Transverse colon (tissue), 4 donors: ENCODE measurements around the gene HDHD2. TPM values are rescaled to one million over a fixed set of nuclear protein-coding genes. Genes with fewer than 3 reads are reported as not detected.

Source experiments
- DNase-seq: peaks from one replicate; pipeline ENCODE4 v3.0.0-alpha.2; 2019
- H3K27ac ChIP-seq, 4 donors: fragments of 200-600 bp; sonication (generic); 2 replicates each; pipeline ENCODE4 v1.5.1; 2016 to 2018; ENCODE audit warnings: inconsistent platforms in 4 of 4
- H3K27me3 ChIP-seq: fragments of 200-600 bp; sonication (generic); 2 replicates; pipeline ENCODE4 v1.5.1; 2017; ENCODE audit warnings: inconsistent platforms
- H3K36me3 ChIP-seq, 4 donors: fragments of 200-600 bp; sonication (generic); 2 replicates each; pipeline ENCODE4 v1.5.1; 2017 to 2019; ENCODE audit warnings: inconsistent platforms in 4 of 4
- H3K4me1 ChIP-seq, 4 donors: fragments of 200-600 bp; sonication (generic); 2 replicates each; pipeline ENCODE4 v1.5.1; 2017 to 2020; ENCODE audit warnings: inconsistent platforms in 4 of 4
- H3K4me3 ChIP-seq, 4 donors: fragments of 200-600 bp; sonication (generic); 1 replicate in 1 of 4; 2 replicates in 3 of 4; pipeline versions ENCODE4 v1.5.1 to v1.6.1; 2017 to 2019; ENCODE audit warnings: inconsistent platforms in 4 of 4
- H3K9me3 ChIP-seq, 2 donors: fragments of 200-600 bp; sonication (generic); 2 replicates each; pipeline ENCODE4 v1.5.1; 2017 to 2019; ENCODE audit warnings: inconsistent platforms in 2 of 2
- EP300 ChIP-seq: sonication (generic); formaldehyde crosslinking; IDR thresholded peaks from one replicate; pipeline ENCODE4 v1.6.1; 2017; ENCODE audit warnings: antibody characterized with exemption, low read depth
- POLR2A ChIP-seq: fragments of 450-650 bp; IDR thresholded peaks from one replicate; pipeline ENCODE4 v1.6.1; 2016; ENCODE audit warnings: antibody characterized with exemption, mild to moderate bottlenecking, moderate library complexity
- POLR2AphosphoS5 ChIP-seq, 3 donors: sonication (generic); formaldehyde crosslinking; IDR thresholded peaks; one replicate each; pipeline ENCODE4 v1.6.1; 2016; ENCODE audit warnings: antibody characterized with exemption in 3 of 3
- WGBS, 2 donors: methylation state at CpG; one replicate each; pipeline ENCODE4 v1.1.5; 2018; ENCODE audit warnings: low coverage in 1 of 2; 5-methylcytosine and 5-hydroxymethylcytosine counted together
- in situ Hi-C, 4 donors: fragments of 200-750 bp; cut with MboI; loops; one replicate each; pipeline versions ENCODE4 v1.15.0 to v1.15.1; 2017; ENCODE audit warnings: low sequenced_read_pairs in 3 of 4, low pct_ligation_motif_present in 1 of 4, low pct_unique_long_range_greater_than_20kb in 1 of 4
- intact Hi-C: fragments of 100-400 bp; cut with DNase I; formaldehyde crosslinking; loops from one replicate; pipeline ENCODE4 v1.15.1; 2023; ENCODE audit warnings: low total_unique reads
- total RNA-seq, 4 donors: library from RNA; depleted of rRNA; stranded (reverse); fragments of >200 nt; gene quantifications; one replicate each; pipeline ENCODE4 v1.1.0, GENCODE V29; 2016
- TF ChIP-seq, protein P1 (sequence below), 5 experiments: fragments of 200-600 bp in 3 of 5; fragments of 450-650 bp in 2 of 5; sonication (generic) in 3 of 5; IDR thresholded peaks; 1 replicate in 2 of 5; 2 replicates in 3 of 5; pipeline ENCODE4 v1.5.1; 2016 to 2017; ENCODE audit warnings: antibody characterized with exemption in 5 of 5, inconsistent platforms in 3 of 5, mild to moderate bottlenecking in 2 of 5, moderate library complexity in 1 of 5

Gene HDHD2
- total RNA-seq, 4 donors from 2014 or later: 14.2 to 63.3 (median 30.3) TPM

- H3K4me1 ChIP-seq: no peaks in the 10 kb centered on the region
- H3K36me3 ChIP-seq: peaks cover 0 to 16% (median 4%) of the 10 kb centered on the region in 4 donors
- 90% methylated on average over 2 of the region's 2 CpGs for WGBS, 2 donors
- intact Hi-C loops: no loop called here
- no peak for DNase-seq
- H3K4me3 ChIP-seq: no peak overlapping the region
- no peak overlapping the region for H3K27ac ChIP-seq
- TF ChIP-seq POLR2A (no peak), POLR2AphosphoS5 (IDR thresholded peaks at IDR 0.05) (no peak), EP300 (no peak)
- TF ChIP-seq, protein P1, sequence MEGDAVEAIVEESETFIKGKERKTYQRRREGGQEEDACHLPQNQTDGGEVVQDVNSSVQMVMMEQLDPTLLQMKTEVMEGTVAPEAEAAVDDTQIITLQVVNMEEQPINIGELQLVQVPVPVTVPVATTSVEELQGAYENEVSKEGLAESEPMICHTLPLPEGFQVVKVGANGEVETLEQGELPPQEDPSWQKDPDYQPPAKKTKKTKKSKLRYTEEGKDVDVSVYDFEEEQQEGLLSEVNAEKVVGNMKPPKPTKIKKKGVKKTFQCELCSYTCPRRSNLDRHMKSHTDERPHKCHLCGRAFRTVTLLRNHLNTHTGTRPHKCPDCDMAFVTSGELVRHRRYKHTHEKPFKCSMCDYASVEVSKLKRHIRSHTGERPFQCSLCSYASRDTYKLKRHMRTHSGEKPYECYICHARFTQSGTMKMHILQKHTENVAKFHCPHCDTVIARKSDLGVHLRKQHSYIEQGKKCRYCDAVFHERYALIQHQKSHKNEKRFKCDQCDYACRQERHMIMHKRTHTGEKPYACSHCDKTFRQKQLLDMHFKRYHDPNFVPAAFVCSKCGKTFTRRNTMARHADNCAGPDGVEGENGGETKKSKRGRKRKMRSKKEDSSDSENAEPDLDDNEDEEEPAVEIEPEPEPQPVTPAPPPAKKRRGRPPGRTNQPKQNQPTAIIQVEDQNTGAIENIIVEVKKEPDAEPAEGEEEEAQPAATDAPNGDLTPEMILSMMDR (IDR thresholded peaks at IDR 0.05): no peak
- in situ Hi-C loops: no loop called here
- no peaks in the 10 kb centered on the region for H3K27me3 ChIP-seq
- H3K9me3 ChIP-seq: no peaks in the 10 kb centered on the region
Observed at GRCh38 chr18:47118981-47119380, 31.3 kb downstream of the HDHD2 start.

DNA sequence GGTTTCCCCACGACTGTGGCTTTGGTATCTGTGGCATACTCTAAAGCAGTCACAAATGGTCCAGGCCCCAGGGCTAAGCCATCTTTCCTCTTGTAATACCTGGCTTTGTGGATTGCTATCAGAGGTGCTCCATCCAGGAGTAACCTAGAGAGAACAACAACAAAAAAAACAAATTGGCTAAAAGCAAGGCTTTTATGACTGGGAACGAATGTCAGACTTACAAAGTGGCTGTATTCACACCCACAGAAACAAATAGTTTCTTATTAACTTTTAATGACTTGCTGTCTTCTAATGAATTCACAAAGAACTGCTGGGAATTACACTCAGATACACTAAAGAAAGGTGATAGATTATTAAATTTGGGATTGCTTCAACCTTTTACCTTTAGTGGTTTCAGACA, 35.1 kb downstream of the HDHD2 start:
- intact Hi-C loops: no loop called here
- Histone ChIP-seq H3K4me3 (no peak overlapping the region), H3K36me3 (peaks cover 0 to 45% (median 16%) of the 10 kb centered on the region in 4 donors), H3K27ac (no peak overlapping the region), H3K27me3 (no peaks in the 10 kb centered on the region), H3K4me1 (no peaks in the 10 kb centered on the region), H3K9me3 (no peaks in the 10 kb centered on the region)
- TF ChIP-seq POLR2AphosphoS5 (IDR thresholded peaks at IDR 0.05) (no peak), EP300 (no peak), POLR2A (no peak)
- TF ChIP-seq, protein P1 (IDR thresholded peaks at IDR 0.05): no peak
- in situ Hi-C loops: no loop called here
- WGBS, 2 donors: 69 to 80% methylated on average over 2 of the region's 2 CpGs
- DNase-seq: no peak

DNA sequence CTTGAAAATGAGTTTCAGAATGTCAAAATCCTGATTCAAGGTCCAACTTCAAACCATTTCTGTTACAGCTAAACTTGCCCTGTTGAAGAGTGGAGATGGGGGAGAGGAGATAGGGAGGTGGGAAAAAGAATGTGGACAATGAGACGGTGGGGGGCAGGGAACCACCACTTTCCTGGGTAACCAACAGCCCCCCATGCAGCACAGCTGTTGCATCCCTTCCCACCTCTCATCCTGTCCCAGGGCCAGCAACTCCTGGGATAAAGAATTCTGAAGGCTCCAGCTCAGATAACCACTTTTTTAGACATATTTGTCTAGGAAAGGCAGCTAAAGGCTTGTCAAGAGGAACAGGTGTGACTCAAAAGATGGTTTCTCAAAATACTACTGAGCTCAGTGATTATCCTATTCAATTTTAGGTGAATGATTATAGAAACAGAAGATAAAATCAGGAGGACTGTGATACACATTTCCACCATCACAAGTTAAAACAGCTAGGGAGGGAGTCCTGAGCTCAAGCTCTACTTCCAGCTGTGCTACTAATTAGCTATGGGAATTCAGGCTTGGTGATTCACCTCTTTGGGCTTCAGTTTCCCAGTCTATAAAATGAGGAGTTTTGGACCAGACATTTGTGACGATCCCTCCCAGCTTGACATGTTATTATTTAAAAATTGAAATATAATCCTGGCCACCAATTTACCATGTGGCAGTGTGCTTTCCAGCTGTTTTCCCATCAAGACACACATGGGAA, 36.3 kb downstream of the HDHD2 start:
- H3K4me3 ChIP-seq: no peak overlapping the region
- no peaks in the 10 kb centered on the region for H3K27me3 ChIP-seq
- H3K36me3 ChIP-seq: peaks cover 0 to 42% (median 15%) of the 10 kb centered on the region in 4 donors
- DNase-seq: no peak
- intact Hi-C loops (no loop called here), in situ Hi-C loops (no loop called here)
- H3K4me1 ChIP-seq: no peaks in the 10 kb centered on the region
- H3K27ac ChIP-seq: no peak overlapping the region
- TF ChIP-seq POLR2A (no peak), POLR2AphosphoS5 (IDR thresholded peaks at IDR 0.05) (no peak), EP300 (no peak)
- TF ChIP-seq, protein P1 (IDR thresholded peaks at IDR 0.05): no peak
- WGBS, 2 donors: 91 to 100% methylated on average over 1 to 2 of the region's 2 CpGs
- no peaks in the 10 kb centered on the region for H3K9me3 ChIP-seq

DNA sequence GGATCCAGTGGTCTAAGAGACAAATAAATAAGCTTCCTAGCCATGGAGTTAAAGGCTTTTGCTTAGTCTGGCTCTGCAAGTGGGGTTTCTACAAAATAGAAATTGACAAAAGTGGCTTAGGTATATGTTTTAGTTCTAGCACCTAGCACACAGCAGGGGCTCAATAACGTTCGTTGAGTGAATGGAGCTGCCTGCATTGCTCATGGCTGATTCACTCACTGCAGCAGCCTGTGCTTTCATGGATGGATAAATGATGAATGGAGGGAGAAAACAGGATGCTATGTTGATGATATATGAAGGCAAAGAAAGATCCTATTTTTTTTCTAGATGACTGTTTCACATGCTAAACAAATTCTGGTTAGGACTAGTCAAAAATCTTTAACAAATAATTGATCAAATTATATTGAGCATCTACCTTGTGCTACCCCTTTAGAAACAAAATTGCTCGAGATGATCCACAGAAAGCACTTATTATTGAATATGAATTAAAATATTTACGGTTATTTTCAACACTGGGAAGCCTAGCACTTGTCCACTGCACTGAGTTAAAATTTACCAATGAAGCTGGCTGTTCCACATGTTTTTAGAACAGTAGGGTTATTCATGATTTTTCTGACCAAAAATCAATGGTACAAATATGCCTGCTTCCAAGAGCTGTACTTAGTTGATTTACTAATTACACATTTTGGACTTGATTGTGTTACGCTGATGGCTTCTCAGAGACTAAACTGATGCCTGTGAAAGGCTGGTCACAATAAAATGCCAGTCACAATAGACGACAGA, 39.6 kb downstream of the HDHD2 start:
- intact Hi-C loops (no loop called here), in situ Hi-C loops (no loop called here)
- H3K9me3 ChIP-seq: no peaks in the 10 kb centered on the region
- no peaks in the 10 kb centered on the region for H3K27me3 ChIP-seq
- DNase-seq: no peak
- WGBS, 2 donors: 80 to 86% methylated on average over 4 to 6 of the region's 6 CpGs
- H3K4me1 ChIP-seq: no peaks in the 10 kb centered on the region
- H3K4me3 ChIP-seq: no peak overlapping the region
- no peak for TF ChIP-seq POLR2AphosphoS5 (IDR thresholded peaks at IDR 0.05)
- no peak for TF ChIP-seq POLR2A
- TF ChIP-seq EP300: no peak
- TF ChIP-seq, protein P1 (IDR thresholded peaks at IDR 0.05): no peak
- H3K36me3 ChIP-seq: peaks cover 0 to 54% (median 14%) of the 10 kb centered on the region in 4 donors
- H3K27ac ChIP-seq: no peak overlapping the region
